AG10803 (cell line): ENCODE results near the gene NEK1.

Source experiments
- DNase-seq: peaks from one replicate; pipeline ENCODE4 v3.0.0; 2010; ENCODE audit warnings: low read depth
- H3K4me3 ChIP-seq: 2 replicates; pipeline ENCODE4 v1.5.1; 2011; ENCODE audit warnings: mild to moderate bottlenecking, low read length, control low read depth
- TF ChIP-seq, protein P1 (sequence below): conservative IDR thresholded peaks from 2 replicates; pipeline ENCODE4 v1.5.1; 2011; ENCODE audit warnings: mild to moderate bottlenecking, low read length, control low read depth, inconsistent platforms

The NEK1 gene

DNA sequence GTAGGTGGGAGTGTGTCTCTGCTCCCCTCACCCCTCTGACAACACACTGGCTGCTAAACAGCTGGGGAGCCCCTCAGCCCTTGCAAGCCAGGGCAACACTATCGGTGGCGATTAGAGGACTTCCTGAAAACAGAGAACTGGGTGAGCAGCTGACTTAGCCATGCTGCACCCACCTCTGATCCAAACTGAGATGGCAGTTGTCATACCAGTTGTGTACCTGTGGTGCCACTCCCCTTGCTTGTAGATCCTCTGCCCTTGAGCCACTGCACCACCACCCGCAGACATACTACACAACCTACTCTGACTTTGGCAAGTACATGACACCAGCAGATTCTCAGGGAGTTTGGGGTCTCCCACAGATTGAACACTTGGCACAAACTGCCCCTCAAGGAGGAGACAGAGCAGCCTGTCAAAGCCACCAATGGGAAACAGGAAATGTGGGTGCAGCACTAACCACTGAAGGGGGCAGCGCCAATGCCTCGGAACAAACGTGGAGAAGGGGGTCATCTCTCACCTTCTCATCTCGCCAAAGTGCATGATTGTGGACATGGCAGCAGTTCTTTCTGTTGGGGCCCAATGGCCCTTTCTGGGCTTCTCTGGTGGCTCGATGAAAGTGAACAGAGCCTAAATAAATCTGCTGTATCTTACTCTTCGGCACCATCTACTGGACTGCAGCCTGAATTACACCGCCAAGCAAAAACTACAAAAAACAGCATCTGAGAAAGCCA is 119.8 kb downstream of the NEK1 start:
- DNase-seq: peak; percentile 35
- TF ChIP-seq, protein P1, sequence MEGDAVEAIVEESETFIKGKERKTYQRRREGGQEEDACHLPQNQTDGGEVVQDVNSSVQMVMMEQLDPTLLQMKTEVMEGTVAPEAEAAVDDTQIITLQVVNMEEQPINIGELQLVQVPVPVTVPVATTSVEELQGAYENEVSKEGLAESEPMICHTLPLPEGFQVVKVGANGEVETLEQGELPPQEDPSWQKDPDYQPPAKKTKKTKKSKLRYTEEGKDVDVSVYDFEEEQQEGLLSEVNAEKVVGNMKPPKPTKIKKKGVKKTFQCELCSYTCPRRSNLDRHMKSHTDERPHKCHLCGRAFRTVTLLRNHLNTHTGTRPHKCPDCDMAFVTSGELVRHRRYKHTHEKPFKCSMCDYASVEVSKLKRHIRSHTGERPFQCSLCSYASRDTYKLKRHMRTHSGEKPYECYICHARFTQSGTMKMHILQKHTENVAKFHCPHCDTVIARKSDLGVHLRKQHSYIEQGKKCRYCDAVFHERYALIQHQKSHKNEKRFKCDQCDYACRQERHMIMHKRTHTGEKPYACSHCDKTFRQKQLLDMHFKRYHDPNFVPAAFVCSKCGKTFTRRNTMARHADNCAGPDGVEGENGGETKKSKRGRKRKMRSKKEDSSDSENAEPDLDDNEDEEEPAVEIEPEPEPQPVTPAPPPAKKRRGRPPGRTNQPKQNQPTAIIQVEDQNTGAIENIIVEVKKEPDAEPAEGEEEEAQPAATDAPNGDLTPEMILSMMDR: peak; percentile 84
- no peak overlapping the region for H3K4me3 ChIP-seq

DNA sequence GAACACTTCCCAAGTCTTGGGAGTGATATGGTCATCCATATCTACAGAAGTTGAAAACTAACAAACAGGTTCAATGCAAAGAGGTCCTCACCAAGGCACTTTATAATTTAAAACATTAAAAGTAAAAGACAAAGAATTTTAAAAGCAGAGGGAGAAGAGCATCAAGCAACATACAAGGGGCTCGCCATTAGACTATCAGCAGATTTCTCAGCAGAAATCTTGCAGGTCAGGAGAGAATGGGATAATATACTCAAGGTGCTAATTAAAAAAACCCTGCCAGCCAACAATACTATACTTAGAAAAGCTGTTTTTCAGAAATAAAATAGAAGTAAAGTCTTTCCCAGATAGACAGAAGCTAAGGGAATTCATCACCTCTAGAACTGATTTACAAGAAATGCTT is 121.2 kb downstream of the NEK1 start:
- no peak for DNase-seq
- TF ChIP-seq, protein P1: no peak
- H3K4me3 ChIP-seq: no peak overlapping the region

DNA sequence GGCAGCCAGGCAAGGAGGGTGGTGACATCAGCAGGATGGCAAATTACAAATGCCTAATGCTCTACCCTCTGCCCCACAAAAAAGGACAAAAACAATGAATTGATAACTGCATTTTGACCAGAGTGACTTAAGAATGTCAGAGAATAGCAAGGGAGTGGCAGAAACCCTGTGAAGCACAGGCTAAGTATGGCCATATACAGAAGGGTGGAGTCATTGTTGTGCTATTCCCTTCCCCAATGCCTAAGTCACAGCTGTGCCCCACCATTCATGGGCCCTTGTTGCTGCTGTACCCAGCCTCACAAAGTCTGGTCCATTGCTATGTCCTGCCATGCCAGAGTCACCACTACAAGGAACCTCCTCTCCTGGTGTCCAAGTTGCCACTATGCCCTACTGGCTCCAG is 123.1 kb downstream of the NEK1 start:
- no peak overlapping the region for H3K4me3 ChIP-seq
- no peak for DNase-seq
- TF ChIP-seq, protein P1: no peak

DNA sequence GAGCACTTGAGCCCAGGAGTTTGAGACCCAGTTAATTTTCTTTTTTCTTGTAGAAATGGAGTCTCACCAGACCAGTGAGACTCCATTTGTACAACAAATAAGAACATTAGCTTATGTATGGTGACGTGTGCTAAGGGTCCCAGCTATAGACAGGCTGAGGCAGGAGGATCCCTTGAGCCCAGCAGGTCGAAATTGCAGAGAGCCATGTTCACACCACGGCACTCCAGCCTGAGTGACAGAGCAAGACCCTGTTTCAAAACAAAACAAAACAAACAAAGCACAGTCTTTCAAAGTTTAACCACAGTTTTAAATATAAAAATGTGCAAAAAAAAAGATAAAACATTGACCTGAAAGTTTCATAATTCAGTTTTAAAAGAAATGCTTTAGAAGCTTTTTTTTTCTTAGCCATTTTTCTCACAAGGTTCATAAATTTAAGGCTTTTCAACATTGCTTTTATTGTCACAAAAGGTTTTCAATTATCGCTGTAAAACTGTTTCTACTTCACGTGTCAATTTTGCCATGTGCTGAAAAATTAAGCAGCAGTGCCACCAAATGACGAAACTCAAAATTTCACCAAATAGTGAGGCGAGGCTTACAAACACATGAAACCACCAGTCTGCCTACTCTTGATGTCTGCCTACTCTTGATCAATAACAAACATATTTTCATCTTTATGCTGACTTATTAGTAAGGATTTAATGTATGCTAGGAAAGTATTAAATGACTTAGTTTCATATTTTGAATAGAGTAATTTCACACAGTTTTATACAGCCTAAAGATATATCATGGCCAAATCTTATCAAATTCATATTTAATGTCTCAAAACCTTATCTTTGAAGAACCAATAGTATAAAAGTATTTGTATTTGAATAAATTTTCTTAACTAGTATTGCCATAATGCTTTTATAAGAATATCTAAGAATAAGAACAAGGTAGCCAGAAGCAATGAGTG is 126.3 kb downstream of the NEK1 start:
- DNase-seq: peak; percentile 64
- TF ChIP-seq, protein P1: peak; percentile 64
- H3K4me3 ChIP-seq: no peak overlapping the region

DNA sequence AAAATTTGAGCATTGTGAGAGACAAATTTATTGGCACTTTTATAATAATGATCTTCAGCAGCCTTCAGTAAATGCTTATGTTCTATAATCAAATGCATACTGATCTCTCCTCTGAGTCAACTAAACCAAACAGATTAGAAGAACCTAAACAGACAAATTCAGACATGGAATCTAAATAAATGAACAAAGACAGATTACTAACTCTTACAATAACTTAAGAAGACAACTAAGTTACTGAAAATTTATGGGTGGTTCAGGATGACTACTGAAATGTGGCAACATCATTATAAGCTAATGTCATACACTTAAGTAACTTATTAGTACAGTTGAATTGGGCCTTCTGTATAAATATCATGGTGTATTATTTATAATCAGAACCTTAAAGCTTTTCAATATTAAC is 127.3 kb downstream of the NEK1 start:
- TF ChIP-seq, protein P1: no peak
- DNase-seq: peak; percentile 47
- H3K4me3 ChIP-seq: no peak overlapping the region

DNA sequence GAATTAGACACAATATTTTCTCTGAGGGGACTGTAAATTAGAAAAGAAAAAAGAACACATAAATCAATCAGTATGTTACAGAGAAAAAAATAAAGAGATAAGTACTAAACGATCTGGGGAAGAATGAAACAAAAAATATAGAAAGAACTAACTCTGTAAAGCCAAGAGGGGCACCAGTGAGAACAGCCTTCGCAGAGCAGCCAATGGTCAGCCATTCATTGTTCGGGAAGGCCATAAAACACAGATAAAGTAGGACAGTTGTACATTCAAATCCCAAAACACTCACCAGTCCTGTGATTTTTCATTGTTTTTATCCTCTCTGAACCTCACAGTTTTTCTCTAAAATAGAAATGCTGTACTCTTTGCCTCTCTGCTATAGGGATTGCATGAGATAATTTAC is 127.9 kb downstream of the NEK1 start:
- H3K4me3 ChIP-seq: no peak overlapping the region
- DNase-seq: peak; percentile 12
- TF ChIP-seq, protein P1: peak; percentile 9; the same call in 1 of the 2 replicates

DNA sequence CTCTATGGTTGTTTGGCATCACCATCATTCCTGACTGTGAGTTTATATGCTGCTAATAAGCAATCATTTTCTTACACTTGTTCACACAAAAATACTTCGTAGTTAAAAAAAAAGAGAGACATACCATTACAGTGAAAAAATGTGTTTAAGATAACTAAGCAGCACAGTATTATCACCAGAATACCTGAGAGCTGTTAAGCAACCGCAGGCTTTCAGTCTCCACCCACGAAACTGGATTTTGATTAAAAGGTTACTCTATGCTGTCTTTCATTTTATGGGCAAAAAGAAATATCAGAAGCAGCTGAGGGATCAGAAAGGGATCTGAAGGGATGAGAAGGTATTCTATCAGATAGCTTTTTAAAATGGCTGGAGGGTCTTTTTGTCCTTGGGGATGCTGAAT is 148.3 kb downstream of the NEK1 start:
- TF ChIP-seq, protein P1: no peak
- no peak for DNase-seq
- H3K4me3 ChIP-seq: no peak overlapping the region
